ENCODE data around the gene PRTG. TPM values are rescaled to one million over a fixed set of nuclear protein-coding genes. Genes with fewer than 3 reads are reported as not detected.

Gene PRTG
- total and polyA plus RNA-seq, 2 donors (not counting 3 experiments of a cell fraction or from before 2014, with no cell fraction given): 3.4 to 12.4 TPM

- Histone ChIP-seq H3K36me3 (ENCODE audit: control insufficient read depth in 2 of 2, extremely low read depth in 1 of 2, insufficient read depth in 2 of 2, low read length in 2 of 2) (no peaks in the 10 kb centered on the region), H3K4me2 (ENCODE audit: insufficient read depth, low read length) (no peak overlapping the region), H3K27me3 (ENCODE audit: control insufficient read depth in 2 of 2, insufficient read depth in 2 of 2, low read length in 2 of 2) (no peaks in the 10 kb centered on the region), H3K9me3 (replicated peaks; ENCODE audit: control insufficient read depth, insufficient read depth, low read length) (no peaks in the 10 kb centered on the region), H3K4me1 (ENCODE audit: control insufficient read depth, extremely low read depth, insufficient read depth, low read length) (no peaks in the 10 kb centered on the region), H3K27ac (ENCODE audit: insufficient read depth, low read depth, low read length) (no peak overlapping the region), H3K9ac (replicated peaks; ENCODE audit: extremely low read depth, insufficient read depth, low read length) (no peak overlapping the region), H3K4me3 (replicated peaks in 1 of 3; ENCODE audit: insufficient read depth in 1 of 3, low read depth in 1 of 3, low read length in 3 of 3) (no peak overlapping the region), H2AFZ (ENCODE audit: low read depth, low read length) (no peak overlapping the region), H4K20me1 (replicated peaks; ENCODE audit: control insufficient read depth, extremely low read depth, insufficient read depth, low read length) (no peaks in the 10 kb centered on the region), H3K79me2 (ENCODE audit: control insufficient read depth, insufficient read depth, low read length) (no peaks in the 10 kb centered on the region), H3K9me1 (replicated peaks; ENCODE audit: control insufficient read depth, extremely low read depth, insufficient read depth, low read length) (no peaks in the 10 kb centered on the region)
- ChIA-PET CTCF (interaction anchor here (0.7 to 1.4 kb wide), 3 partner anchors 12 to 147 kb away, joined by 3 read pairs; no protein-coding TSS in a partner anchor), POLR2A (no interaction called here)
- intact Hi-C loops (cut with micrococcal nuclease): no loop called here
- DNase-seq (ENCODE audit: low read depth, low spot score) (no peak), FAIRE-seq (no peak)
- TF ChIP-seq CTCF (IDR thresholded peaks at IDR 0.05; ENCODE audit: extremely low read depth in 1 of 2, insufficient read depth in 1 of 2, low read depth in 1 of 2, low read length in 2 of 2): no peak
- no peak for TF ChIP-seq FOS (IDR thresholded peaks at IDR 0.05; ENCODE audit: borderline replicate concordance, insufficient read depth, low read length)
- no peak for TF ChIP-seq POLR2A (IDR thresholded peaks at IDR 0.05; ENCODE audit: low read depth, low read length)
- no peak for TF ChIP-seq GATA2 (IDR thresholded peaks at IDR 0.05; ENCODE audit: insufficient read depth, insufficient read length, low read depth, low read length)
- no peak for TF ChIP-seq JUN (IDR thresholded peaks at IDR 0.05; ENCODE audit: borderline replicate concordance, insufficient read depth, insufficient read length, low read depth)
- TF ChIP-seq EZH2 (IDR thresholded peaks at IDR 0.05; ENCODE audit: borderline replicate concordance, low read depth, low read length, severe bottlenecking): no peak
- no peak for TF ChIP-seq POLR2AphosphoS5 (IDR thresholded peaks at IDR 0.05; ENCODE audit: insufficient read depth, low read depth, low read length)
- no peak for TF ChIP-seq MYC (IDR thresholded peaks at IDR 0.05; ENCODE audit: low read depth, low read length)
- TF ChIP-seq MAX (IDR thresholded peaks at IDR 0.05; ENCODE audit: insufficient read depth, insufficient read length): no peak
- BruUV-seq (replicated peaks): no TSS peak
- dilution Hi-C loops (cut with MboI; ENCODE audit: extremely low pct_ligation_motif_present, low sequenced_read_pairs): no loop called here
Observed at GRCh38 chr15:55652909-55653495, 90.0 kb downstream of the PRTG start.

All from endothelial cell of umbilical vein (primary cell).